ENCODE measurements around the gene ACOT7.
"Not testable (repeated sequence)": the region's sequence is repeated elsewhere in the genome, so short reads cannot be mapped to it uniquely, and the experiment has no call there.

ACOT7 gene

GRCh38 chr1:6310116-6310848 is 83.3 kb downstream of the ACOT7 start:
- no peak for DNase-seq (ENCODE audit: low spot score)

GRCh38 chr1:6309564-6309963 is 84.0 kb downstream of the ACOT7 start:
- no peak for DNase-seq (ENCODE audit: low spot score)

GRCh38 chr1:6308449-6308848 is 85.1 kb downstream of the ACOT7 start:
- no peak for DNase-seq (ENCODE audit: low spot score)

- DNase-seq (ENCODE audit: low spot score), result not testable (repeated sequence)
Observed at GRCh38 chr1:6307682-6308081, 85.9 kb downstream of the ACOT7 start.

- no peak for DNase-seq (ENCODE audit: low spot score)
Observed at GRCh38 chr1:6307099-6307498, 86.5 kb downstream of the ACOT7 start.

GRCh38 chr1:6303397-6304012 is 90.1 kb downstream of the ACOT7 start:
- no peak for DNase-seq (ENCODE audit: low spot score)

- DNase-seq (ENCODE audit: low spot score), result no peak
Observed at GRCh38 chr1:6302568-6302967, 91.0 kb downstream of the ACOT7 start.

GRCh38 chr1:6301526-6301925 is 92.0 kb downstream of the ACOT7 start:
- no peak for DNase-seq (ENCODE audit: low spot score)

GRCh38 chr1:6300342-6301048 is 93.1 kb downstream of the ACOT7 start:
- DNase-seq (ENCODE audit: low spot score), result no peak

- no peak for DNase-seq (ENCODE audit: low spot score)
Observed at GRCh38 chr1:6299557-6300165, 93.9 kb downstream of the ACOT7 start.

GRCh38 chr1:6298940-6299465 is 94.6 kb downstream of the ACOT7 start:
- no peak for DNase-seq (ENCODE audit: low spot score)

- DNase-seq (ENCODE audit: low spot score), result no peak
Observed at GRCh38 chr1:6298530-6298929, 95.0 kb downstream of the ACOT7 start.

- no peak for DNase-seq (ENCODE audit: low spot score)
Observed at GRCh38 chr1:6295910-6296309, 97.7 kb downstream of the ACOT7 start.

GRCh38 chr1:6294890-6295556 is 98.5 kb downstream of the ACOT7 start:
- no peak for DNase-seq (ENCODE audit: low spot score)

GRCh38 chr1:6294080-6294889 is 99.3 kb downstream of the ACOT7 start:
- no peak for DNase-seq (ENCODE audit: low spot score)

- no peak for DNase-seq (ENCODE audit: low spot score)
Observed at GRCh38 chr1:6292102-6292501, 101.5 kb downstream of the ACOT7 start.

- no peak for DNase-seq (ENCODE audit: low spot score)
Observed at GRCh38 chr1:6288665-6289064, 104.9 kb downstream of the ACOT7 start.

- no peak for DNase-seq (ENCODE audit: low spot score)
Observed at GRCh38 chr1:6288026-6288425, 105.5 kb downstream of the ACOT7 start.

- DNase-seq (ENCODE audit: low spot score), result peak; percentile 72
Observed at GRCh38 chr1:6287431-6287886, 106.1 kb downstream of the ACOT7 start.

GRCh38 chr1:6287029-6287428 is 106.5 kb downstream of the ACOT7 start:
- DNase-seq (ENCODE audit: low spot score), result no peak

- no peak for DNase-seq (ENCODE audit: low spot score)
Observed at GRCh38 chr1:6286266-6286665, 107.3 kb downstream of the ACOT7 start.

Data from globus pallidus (tissue), 1 donor.